Esophagus muscularis mucosa (tissue), 3 donors: ENCODE data around the gene TEX29.

Experiments
- CTCF ChIP-seq, 3 experiments: fragments of 200-600 bp in 2 of 3; fragments of 450-650 bp in 1 of 3; sonication (generic) in 2 of 3; IDR thresholded peaks; one replicate each; pipeline ENCODE4 v1.5.1; 2017 to 2019; ENCODE audit warnings: antibody characterized with exemption in 3 of 3, mild to moderate bottlenecking in 2 of 3, moderate library complexity in 1 of 3
- POLR2AphosphoS5 ChIP-seq, 2 donors: sonication (generic); formaldehyde crosslinking; IDR thresholded peaks; one replicate each; pipeline ENCODE4 v1.6.1; 2017; ENCODE audit warnings: antibody characterized with exemption in 2 of 2

- no peak for TF ChIP-seq POLR2AphosphoS5 (IDR thresholded peaks at IDR 0.05)
- TF ChIP-seq CTCF (IDR thresholded peaks at IDR 0.05) = no peak
These were observed 16.9 kb upstream of the TEX29 start for GRCh38 chr13:111303559-111303958.
